ENCODE data around the gene MYOM1.

- TF ChIP-seq CTCF (IDR thresholded peaks at IDR 0.05; ENCODE audit: low read length) = no peak
- TF ChIP-seq EZH2phosphoT487 (IDR thresholded peaks at IDR 0.05; ENCODE audit: low read length) = no peak
Observed at GRCh38 chr18:3254725-3255124, 35.0 kb upstream of the MYOM1 start.

Data from MM.1S (cell line).